ENCODE measurements around the gene ANKRD27.

ANKRD27 gene

GRCh38 chr19:32662186-32662585 lies 12.8 kb downstream of the ANKRD27 start:
- no peak for TF ChIP-seq GATA2 (IDR thresholded peaks at IDR 0.05; ENCODE audit: low read depth, low read length)
- no peak for TF ChIP-seq GATA3 (IDR thresholded peaks at IDR 0.05; ENCODE audit: low read depth, low read length)

GRCh38 chr19:32661318-32661717 lies 13.7 kb downstream of the ANKRD27 start:
- no peak for TF ChIP-seq GATA2 (IDR thresholded peaks at IDR 0.05; ENCODE audit: low read depth, low read length)
- TF ChIP-seq GATA3 (IDR thresholded peaks at IDR 0.05; ENCODE audit: low read depth, low read length): no peak

- TF ChIP-seq GATA2 (IDR thresholded peaks at IDR 0.05; ENCODE audit: low read depth, low read length): no peak
- no peak for TF ChIP-seq GATA3 (IDR thresholded peaks at IDR 0.05; ENCODE audit: low read depth, low read length)
Measured at GRCh38 chr19:32658527-32658926, 16.5 kb downstream of the ANKRD27 start.

GRCh38 chr19:32658075-32658474 lies 16.9 kb downstream of the ANKRD27 start:
- TF ChIP-seq GATA2 (IDR thresholded peaks at IDR 0.05; ENCODE audit: low read depth, low read length): no peak
- no peak for TF ChIP-seq GATA3 (IDR thresholded peaks at IDR 0.05; ENCODE audit: low read depth, low read length)

- TF ChIP-seq GATA3 (IDR thresholded peaks at IDR 0.05; ENCODE audit: low read depth, low read length) (no peak), GATA2 (IDR thresholded peaks at IDR 0.05; ENCODE audit: low read depth, low read length) (no peak)
Measured at GRCh38 chr19:32653599-32653915, 21.4 kb downstream of the ANKRD27 start.

GRCh38 chr19:32652894-32653598 lies 21.9 kb downstream of the ANKRD27 start:
- no peak for TF ChIP-seq GATA2 (IDR thresholded peaks at IDR 0.05; ENCODE audit: low read depth, low read length)
- no peak for TF ChIP-seq GATA3 (IDR thresholded peaks at IDR 0.05; ENCODE audit: low read depth, low read length)

- no peak for TF ChIP-seq GATA3 (IDR thresholded peaks at IDR 0.05; ENCODE audit: low read depth, low read length)
- TF ChIP-seq GATA2 (IDR thresholded peaks at IDR 0.05; ENCODE audit: low read depth, low read length): no peak
Measured at GRCh38 chr19:32651729-32652140, 23.2 kb downstream of the ANKRD27 start.

GRCh38 chr19:32650671-32651070 lies 24.3 kb downstream of the ANKRD27 start:
- TF ChIP-seq GATA3 (IDR thresholded peaks at IDR 0.05; ENCODE audit: low read depth, low read length) (no peak), GATA2 (IDR thresholded peaks at IDR 0.05; ENCODE audit: low read depth, low read length) (no peak)

- TF ChIP-seq GATA2 (IDR thresholded peaks at IDR 0.05; ENCODE audit: low read depth, low read length) (no peak), GATA3 (IDR thresholded peaks at IDR 0.05; ENCODE audit: low read depth, low read length) (no peak)
Measured at GRCh38 chr19:32649751-32650150, 25.2 kb downstream of the ANKRD27 start.

- TF ChIP-seq GATA2 (IDR thresholded peaks at IDR 0.05; ENCODE audit: low read depth, low read length) (no peak), GATA3 (IDR thresholded peaks at IDR 0.05; ENCODE audit: low read depth, low read length) (no peak)
Measured at GRCh38 chr19:32647361-32647760, 27.6 kb downstream of the ANKRD27 start.

- TF ChIP-seq GATA3 (IDR thresholded peaks at IDR 0.05; ENCODE audit: low read depth, low read length) (no peak), GATA2 (IDR thresholded peaks at IDR 0.05; ENCODE audit: low read depth, low read length) (no peak)
Measured at GRCh38 chr19:32646556-32646955, 28.4 kb downstream of the ANKRD27 start.

GRCh38 chr19:32642771-32643170 lies 32.2 kb downstream of the ANKRD27 start:
- TF ChIP-seq GATA3 (IDR thresholded peaks at IDR 0.05; ENCODE audit: low read depth, low read length): no peak
- no peak for TF ChIP-seq GATA2 (IDR thresholded peaks at IDR 0.05; ENCODE audit: low read depth, low read length)

- TF ChIP-seq GATA2 (IDR thresholded peaks at IDR 0.05; ENCODE audit: low read depth, low read length): no peak
- TF ChIP-seq GATA3 (IDR thresholded peaks at IDR 0.05; ENCODE audit: low read depth, low read length): no peak
Measured at GRCh38 chr19:32638625-32639024, 36.4 kb downstream of the ANKRD27 start.

- TF ChIP-seq GATA3 (IDR thresholded peaks at IDR 0.05; ENCODE audit: low read depth, low read length): no peak
Measured at GRCh38 chr19:32637480-32637879, 37.5 kb downstream of the ANKRD27 start.

- TF ChIP-seq GATA2 (IDR thresholded peaks at IDR 0.05; ENCODE audit: low read depth, low read length): no peak
Measured at GRCh38 chr19:32631381-32631780, 43.6 kb downstream of the ANKRD27 start.

GRCh38 chr19:32630338-32630737 lies 44.6 kb downstream of the ANKRD27 start:
- TF ChIP-seq GATA3 (IDR thresholded peaks at IDR 0.05; ENCODE audit: low read depth, low read length) (no peak), GATA2 (IDR thresholded peaks at IDR 0.05; ENCODE audit: low read depth, low read length) (no peak)

All from SH-SY5Y (cell line).